Measurements from ENCODE around the gene SDR42E2.

SDR42E2 gene

DNA sequence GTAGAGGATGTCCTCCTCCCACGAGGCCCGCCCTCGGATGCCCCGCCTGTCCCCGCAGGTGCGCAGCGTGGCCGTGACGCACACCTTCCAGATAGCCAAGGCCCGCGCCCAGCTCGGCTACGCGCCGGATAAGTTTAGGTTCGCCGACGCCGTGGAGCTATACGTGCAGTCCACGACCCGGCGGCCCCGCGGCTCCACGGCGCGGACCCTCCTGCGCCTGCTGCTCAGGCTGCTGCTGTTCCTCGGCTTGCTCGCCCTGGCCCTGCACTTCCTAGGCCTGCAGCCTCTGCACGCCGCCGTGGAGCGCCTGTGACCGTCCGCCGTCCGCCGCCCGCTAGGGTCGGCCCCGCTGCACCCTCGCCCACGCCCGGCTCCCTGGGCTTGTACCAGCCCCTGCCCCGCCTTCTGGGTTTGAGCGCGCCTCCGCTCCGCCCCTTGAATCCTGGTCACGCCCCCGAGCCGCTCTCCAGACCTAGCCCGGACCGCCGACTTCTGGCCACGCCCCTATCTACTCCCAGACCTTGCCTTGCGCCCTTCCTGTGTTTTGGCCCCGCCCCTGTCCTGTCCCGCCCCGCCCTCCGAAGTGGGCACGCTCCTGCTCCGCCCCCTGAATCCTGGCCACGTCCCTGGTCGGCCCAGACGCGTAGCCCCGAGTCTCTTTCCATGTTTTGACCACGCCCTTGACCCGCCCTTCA is 27.9 kb downstream of the SDR42E2 start:
- in situ Hi-C loops (cut with MboI; ENCODE audit: low sequenced_read_pairs), result loop anchor here (25.0 kb wide), 1 partner anchor 1028 kb away; the partner anchor contains the start of genes DNAH3 and LDAF1

- in situ Hi-C loops (cut with MboI; ENCODE audit: low sequenced_read_pairs), result loop anchor here (25.0 kb wide), 1 partner anchor 1029 kb away; the partner anchor contains the start of genes DNAH3 and LDAF1
Observed at GRCh38 chr16:22190776-22191531, 28.6 kb downstream of the SDR42E2 start.

GRCh38 chr16:22191532-22192260 is 29.4 kb downstream of the SDR42E2 start:
- in situ Hi-C loops (cut with MboI; ENCODE audit: low sequenced_read_pairs), result loop anchor here (25.0 kb wide), 1 partner anchor 1029 kb away; the partner anchor contains the start of genes DNAH3 and LDAF1

DNA sequence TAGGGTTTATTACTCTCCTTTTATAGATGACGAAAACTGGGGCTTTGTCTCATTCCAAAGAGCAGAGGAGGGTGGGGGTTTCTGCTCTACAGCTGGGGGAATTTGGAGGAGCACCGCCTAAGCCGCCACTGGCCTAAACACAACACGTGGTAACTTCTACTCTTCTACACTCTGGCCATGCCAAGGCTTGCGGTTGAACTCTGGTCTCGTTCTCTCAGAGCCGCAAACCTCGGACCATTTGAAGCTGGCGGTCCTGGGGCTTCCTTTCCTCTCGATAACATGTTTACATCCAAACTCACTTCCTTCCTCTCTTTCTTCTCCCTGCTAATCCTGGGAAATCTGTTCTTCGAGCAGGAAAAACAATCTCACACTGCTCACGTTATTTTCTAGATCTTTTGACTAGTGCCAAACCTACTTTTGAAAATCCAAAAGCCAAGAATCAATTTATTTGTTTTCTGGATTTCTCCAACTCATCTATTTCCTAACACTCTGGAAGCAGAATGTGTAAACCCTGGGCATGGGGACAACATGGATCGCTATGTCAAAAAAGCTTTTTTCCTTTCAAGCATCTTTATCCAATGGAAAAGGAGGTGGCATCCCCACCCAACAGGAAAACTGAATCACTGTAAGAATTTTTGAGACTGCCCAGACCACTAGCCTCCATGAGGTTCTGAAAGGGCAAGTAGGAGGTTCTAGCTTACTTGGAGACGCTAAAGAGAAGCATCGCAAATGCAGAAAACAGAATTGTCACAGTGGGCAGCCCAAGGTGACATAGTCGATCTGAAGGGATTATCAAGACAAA is 30.2 kb downstream of the SDR42E2 start:
- in situ Hi-C loops (cut with MboI; ENCODE audit: low sequenced_read_pairs), result loop anchor here (25.0 kb wide), 1 partner anchor 1030 kb away; the partner anchor contains the start of genes DNAH3 and LDAF1

- in situ Hi-C loops (cut with MboI; ENCODE audit: low sequenced_read_pairs), result loop anchor here (25.0 kb wide), 1 partner anchor 1031 kb away; the partner anchor contains the start of genes DNAH3 and LDAF1
Observed at GRCh38 chr16:22193063-22193411, 30.7 kb downstream of the SDR42E2 start.

GRCh38 chr16:22194707-22195444 is 32.6 kb downstream of the SDR42E2 start:
- in situ Hi-C loops (cut with MboI; ENCODE audit: low sequenced_read_pairs), result loop anchor here (25.0 kb wide), 1 partner anchor 1033 kb away; the partner anchor contains the start of genes DNAH3 and LDAF1

DNA sequence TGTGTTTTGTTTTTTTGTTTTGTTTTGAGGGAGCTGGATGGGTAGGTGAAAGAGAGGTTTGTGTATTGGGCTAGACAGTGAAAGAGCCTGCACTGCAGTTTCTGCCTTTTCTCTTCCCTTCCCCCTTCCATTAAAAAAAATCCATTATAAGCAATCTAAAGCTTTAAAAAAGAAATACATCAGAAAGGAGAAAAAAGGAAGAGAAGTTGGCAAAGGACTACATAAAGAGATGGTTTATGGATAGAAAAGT is 33.1 kb downstream of the SDR42E2 start:
- in situ Hi-C loops (cut with MboI; ENCODE audit: low sequenced_read_pairs), result loop anchor here (25.0 kb wide), 1 partner anchor 1033 kb away; the partner anchor contains the start of genes DNAH3 and LDAF1

GRCh38 chr16:22195695-22196558 is 33.6 kb downstream of the SDR42E2 start:
- in situ Hi-C loops (cut with MboI; ENCODE audit: low sequenced_read_pairs), result loop anchor here (25.0 kb wide), 1 partner anchor 1034 kb away; the partner anchor contains the start of genes DNAH3 and LDAF1

DNA sequence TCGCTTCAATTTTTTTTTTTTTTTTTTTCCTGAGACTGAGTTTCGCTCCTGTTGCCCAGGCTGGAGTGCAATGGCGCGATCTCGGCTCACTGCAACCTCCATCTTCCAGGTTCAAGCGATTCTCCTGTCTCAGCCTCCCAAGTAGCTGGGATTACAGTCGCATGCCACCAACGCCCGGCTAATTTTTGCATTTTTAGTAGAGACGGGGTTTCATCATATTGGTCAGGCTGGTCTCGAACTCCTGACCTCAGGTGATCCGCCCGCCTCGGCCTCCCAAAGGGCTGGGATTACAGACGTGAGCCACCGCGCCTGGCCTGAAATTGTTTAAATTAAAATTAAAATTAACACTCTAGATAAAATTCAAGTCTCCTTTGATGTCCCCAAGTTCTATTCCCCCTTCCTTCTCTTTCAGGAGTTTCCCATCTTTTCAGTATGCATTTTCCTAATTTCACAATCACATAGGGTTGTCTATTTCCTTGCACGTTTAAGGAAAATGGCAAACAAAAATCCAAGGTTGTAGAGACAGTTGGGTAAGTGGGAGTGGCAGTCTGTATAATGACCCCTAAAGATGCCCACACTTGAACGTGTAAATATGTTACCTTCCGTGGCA is 34.4 kb downstream of the SDR42E2 start:
- in situ Hi-C loops (cut with MboI; ENCODE audit: low sequenced_read_pairs), result loop anchor here (25.0 kb wide), 1 partner anchor 1034 kb away; the partner anchor contains the start of genes DNAH3 and LDAF1

- in situ Hi-C loops (cut with MboI; ENCODE audit: low sequenced_read_pairs), result loop anchor here (25.0 kb wide), 1 partner anchor 1036 kb away; the partner anchor contains the start of genes DNAH3 and LDAF1
Observed at GRCh38 chr16:22198547-22199293, 36.4 kb downstream of the SDR42E2 start.

DNA sequence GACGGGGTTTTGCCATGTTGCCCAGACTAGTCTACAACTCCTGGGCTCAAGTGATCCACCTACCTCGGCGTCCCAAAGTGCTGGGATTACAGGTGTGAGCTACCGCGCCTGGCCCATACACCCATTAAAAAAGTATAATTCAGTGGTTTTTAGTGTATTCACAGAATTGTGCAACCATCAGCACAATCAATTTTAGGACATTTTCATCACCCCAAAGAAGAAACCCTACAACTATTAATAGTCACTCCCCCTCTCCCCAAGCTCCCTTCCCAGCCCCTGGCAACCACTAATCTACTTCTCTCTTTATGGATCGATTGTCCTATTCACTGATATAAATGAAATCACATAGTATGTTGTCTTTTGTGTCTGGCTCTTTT is 39.9 kb downstream of the SDR42E2 start:
- in situ Hi-C loops (cut with MboI; ENCODE audit: low sequenced_read_pairs), result loop anchor here (5.0 kb wide), 1 partner anchor 95 kb away; the partner anchor contains the start of gene POLR3E

DNA sequence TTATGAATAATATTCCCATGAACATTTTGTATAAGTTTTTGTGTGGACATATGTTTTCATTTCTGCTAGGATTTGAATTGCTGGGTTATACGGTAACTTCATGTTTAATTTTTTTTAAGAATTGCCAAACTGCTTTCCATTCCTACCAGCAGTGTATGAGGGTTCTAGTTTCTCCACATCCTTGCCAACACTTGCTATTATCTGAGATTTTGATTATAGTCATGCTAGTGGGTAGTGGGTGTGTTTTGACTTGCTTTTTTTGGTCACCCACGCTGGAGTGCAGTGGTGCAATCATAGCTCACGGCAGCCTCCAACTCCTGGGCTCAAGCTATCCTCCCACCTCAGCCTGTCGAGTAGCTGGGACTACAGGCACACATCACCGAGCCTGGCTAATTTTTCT is 40.8 kb downstream of the SDR42E2 start:
- in situ Hi-C loops (cut with MboI; ENCODE audit: low sequenced_read_pairs), result loop anchor here (5.0 kb wide), 1 partner anchor 94 kb away; the partner anchor contains the start of gene POLR3E

- in situ Hi-C loops (cut with MboI; ENCODE audit: low sequenced_read_pairs), result loop anchor here (5.0 kb wide), 1 partner anchor 93 kb away; the partner anchor contains the start of gene POLR3E
Observed at GRCh38 chr16:22204091-22204655, 41.9 kb downstream of the SDR42E2 start.

GRCh38 chr16:22205577-22206012 is 43.3 kb downstream of the SDR42E2 start:
- in situ Hi-C loops (cut with MboI; ENCODE audit: low sequenced_read_pairs), result no loop called here

- in situ Hi-C loops (cut with MboI; ENCODE audit: low sequenced_read_pairs), result no loop called here
Observed at GRCh38 chr16:22206013-22206841, 43.9 kb downstream of the SDR42E2 start, which contains the start of gene EEF2K. EEF2K (plus strand) TSS chr16:22206278; CDS start chr16:22225730, 19,452 bp downstream.
